Lung (tissue), 12 donors: ENCODE results near the gene FBN2. TPM values are rescaled to one million over a fixed set of nuclear protein-coding genes. Genes with fewer than 3 reads are reported as not detected.

ENCODE experiments used
- ATAC-seq: fragments of 200-7000 bp; cut with Tn5 transposase; one replicate; pipeline ENCODE4 v1.9.1; 2020; ENCODE audit warnings: moderate number of reproducible peaks; ENCODE audit not compliant: insufficient read depth, low FRiP score
- DNase-seq, 3 donors: peaks; one replicate each; pipeline ENCODE4 v3.0.0-alpha.2; 2013 to 2017
- H3K27ac ChIP-seq, 2 donors: one replicate each; pipeline ENCODE4 v1.5.1; 2013; ENCODE audit warnings: mild to moderate bottlenecking in 2 of 2, moderate library complexity in 2 of 2, control low read depth in 1 of 2, inconsistent platforms in 1 of 2, low read depth in 1 of 2, low read length in 1 of 2
- H3K27me3 ChIP-seq, 3 donors: one replicate each; pipeline ENCODE4 v1.5.1; 2013; ENCODE audit warnings: low read length in 2 of 3; ENCODE audit not compliant: control insufficient read depth in 3 of 3, insufficient read depth in 3 of 3
- H3K36me3 ChIP-seq, 4 donors: one replicate each; pipeline ENCODE4 v1.5.1; 2013; ENCODE audit warnings: low read length in 4 of 4, mild to moderate bottlenecking in 1 of 4, moderate library complexity in 1 of 4; ENCODE audit not compliant: control insufficient read depth in 4 of 4, insufficient read depth in 4 of 4
- H3K4me1 ChIP-seq, 5 donors: one replicate each; pipeline ENCODE4 v1.5.1; 2013; ENCODE audit warnings: low read length in 5 of 5, mild to moderate bottlenecking in 2 of 5, moderate library complexity in 1 of 5; ENCODE audit not compliant: control insufficient read depth in 5 of 5, insufficient read depth in 5 of 5
- H3K4me3 ChIP-seq: one replicate; pipeline ENCODE4 v1.5.1; 2013; ENCODE audit warnings: mild to moderate bottlenecking, control low read depth, moderate library complexity
- H3K9ac ChIP-seq, 2 donors: one replicate each; pipeline ENCODE4 v1.5.1; 2013; ENCODE audit warnings: low read length in 2 of 2, control low read depth in 1 of 2; ENCODE audit not compliant: insufficient read depth in 1 of 2
- H3K9me3 ChIP-seq, 4 donors: one replicate each; pipeline ENCODE4 v1.5.1; 2013; ENCODE audit warnings: low read length in 3 of 4, mild to moderate bottlenecking in 1 of 4, moderate library complexity in 1 of 4; ENCODE audit not compliant: control insufficient read depth in 4 of 4, insufficient read depth in 3 of 4
- WGBS, 2 donors: extraction: QIAGEN DNeasy Blood & Tissue Kit; methylation state at CpG; one replicate each; pipeline ENCODE4 v1.1.7; 2013; 5-methylcytosine and 5-hydroxymethylcytosine counted together
- polyA plus RNA-seq, 2 donors: library from polyadenylated mRNA; stranded (reverse); fragments of 200-250 nt; gene quantifications; one replicate each; pipeline ENCODE4 v1.2.1, GENCODE V29; 2013
- total RNA-seq, 2 donors: library from RNA; depleted of rRNA in 1 of 2; stranded (reverse); fragments of >200 nt in 1 of 2; gene quantifications; one replicate each; pipeline ENCODE4 v1.2.1, GENCODE V29; 2014 to 2021
- TF ChIP-seq, protein P1 (sequence below): IDR thresholded peaks from 2 replicates; pipeline ENCODE4 v1.5.1; 2012; ENCODE audit warnings: mild to moderate bottlenecking; ENCODE audit errors: control extremely low read depth, extremely low read depth
- donor health status: control.
- donor health status: control.
- donor health status: Bipolar disorder and iron deficiency.
- donor health status: healthy.
- donor health status: DM: yes; HTN: yes; CAD: no.

The FBN2 gene
- total and polyA plus RNA-seq, 4 donors, result 0.06 to 13.1 (median 1.1) TPM

DNA sequence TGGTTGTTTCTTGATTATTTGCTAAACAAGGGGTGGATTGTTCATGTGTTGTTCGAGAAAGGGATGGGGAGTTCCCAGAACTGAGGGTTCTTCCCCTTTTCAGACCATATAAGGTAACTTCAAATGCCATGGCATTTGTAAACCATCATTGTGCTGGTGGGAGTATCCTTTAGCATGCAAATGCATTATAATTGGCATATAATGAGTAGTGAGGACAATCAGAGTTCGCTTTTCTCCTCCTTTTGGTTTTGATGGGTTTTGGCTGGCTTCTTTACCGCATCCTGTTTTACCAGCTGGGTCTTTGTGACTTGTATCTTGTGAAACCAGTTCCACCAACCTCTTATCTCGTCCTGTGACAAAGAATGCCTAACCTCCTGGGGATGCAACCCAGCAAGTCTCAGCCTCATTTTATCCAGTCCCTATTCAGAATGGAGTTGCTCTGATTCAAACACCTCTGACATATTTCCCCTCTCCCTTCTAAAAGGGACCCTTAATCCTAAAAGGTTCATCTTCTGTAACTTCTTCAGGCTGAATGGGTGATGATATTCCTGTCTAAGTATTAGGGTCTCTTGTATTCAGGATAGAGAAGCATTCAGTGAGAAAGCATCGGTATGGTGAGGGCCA is 8.7 kb upstream of the FBN2 start:
- 74 to 81% methylated on average over 5 of the region's 5 CpGs for WGBS, 2 donors
- Histone ChIP-seq H3K4me3 (no peak overlapping the region), H3K9ac (no peak overlapping the region), H3K4me1 (no peaks in the 10 kb centered on the region), H3K9me3 (peaks cover 0 to 12% (median 3%) of the 10 kb centered on the region in 4 donors), H3K27ac (no peak overlapping the region), H3K27me3 (no peaks in the 10 kb centered on the region), H3K36me3 (no peaks in the 10 kb centered on the region)
- DNase-seq (no peak), ATAC-seq (no peak)
- TF ChIP-seq, protein P1, sequence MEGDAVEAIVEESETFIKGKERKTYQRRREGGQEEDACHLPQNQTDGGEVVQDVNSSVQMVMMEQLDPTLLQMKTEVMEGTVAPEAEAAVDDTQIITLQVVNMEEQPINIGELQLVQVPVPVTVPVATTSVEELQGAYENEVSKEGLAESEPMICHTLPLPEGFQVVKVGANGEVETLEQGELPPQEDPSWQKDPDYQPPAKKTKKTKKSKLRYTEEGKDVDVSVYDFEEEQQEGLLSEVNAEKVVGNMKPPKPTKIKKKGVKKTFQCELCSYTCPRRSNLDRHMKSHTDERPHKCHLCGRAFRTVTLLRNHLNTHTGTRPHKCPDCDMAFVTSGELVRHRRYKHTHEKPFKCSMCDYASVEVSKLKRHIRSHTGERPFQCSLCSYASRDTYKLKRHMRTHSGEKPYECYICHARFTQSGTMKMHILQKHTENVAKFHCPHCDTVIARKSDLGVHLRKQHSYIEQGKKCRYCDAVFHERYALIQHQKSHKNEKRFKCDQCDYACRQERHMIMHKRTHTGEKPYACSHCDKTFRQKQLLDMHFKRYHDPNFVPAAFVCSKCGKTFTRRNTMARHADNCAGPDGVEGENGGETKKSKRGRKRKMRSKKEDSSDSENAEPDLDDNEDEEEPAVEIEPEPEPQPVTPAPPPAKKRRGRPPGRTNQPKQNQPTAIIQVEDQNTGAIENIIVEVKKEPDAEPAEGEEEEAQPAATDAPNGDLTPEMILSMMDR, result no peak

DNA sequence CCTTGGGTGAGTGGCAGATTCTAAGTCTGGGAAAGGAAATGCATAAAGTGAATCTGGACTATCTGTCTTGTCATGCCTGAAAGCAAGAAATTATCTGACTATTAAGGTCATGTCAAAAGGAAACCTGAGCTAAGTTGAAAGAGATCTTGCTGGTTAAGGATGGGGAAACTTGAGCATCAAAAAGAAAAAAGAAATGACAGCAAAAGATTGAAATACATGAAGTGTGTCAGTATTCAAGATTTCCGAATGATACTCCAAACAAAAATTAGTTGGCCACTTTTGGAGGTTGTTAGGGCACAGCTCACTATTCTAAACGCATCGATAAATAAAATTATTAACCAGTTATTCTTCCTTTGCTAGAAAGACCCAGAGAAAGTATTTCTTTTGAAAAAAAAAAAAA is 3.3 kb upstream of the FBN2 start:
- Histone ChIP-seq H3K27ac (no peak overlapping the region), H3K9ac (no peak overlapping the region), H3K4me1 (peaks cover 0 to 12% (median 0%) of the 10 kb centered on the region in 5 donors), H3K4me3 (no peak overlapping the region), H3K36me3 (no peaks in the 10 kb centered on the region), H3K9me3 (peaks cover 0 to 7% (median 1%) of the 10 kb centered on the region in 4 donors), H3K27me3 (peaks cover 0 to 8% (median 4%) of the 10 kb centered on the region in 3 donors)
- DNase-seq (no peak), ATAC-seq (no peak)
- TF ChIP-seq, protein P1, result no peak
- WGBS, 2 donors, result 93 to 95% methylated on average over 3 of the region's 3 CpGs

DNA sequence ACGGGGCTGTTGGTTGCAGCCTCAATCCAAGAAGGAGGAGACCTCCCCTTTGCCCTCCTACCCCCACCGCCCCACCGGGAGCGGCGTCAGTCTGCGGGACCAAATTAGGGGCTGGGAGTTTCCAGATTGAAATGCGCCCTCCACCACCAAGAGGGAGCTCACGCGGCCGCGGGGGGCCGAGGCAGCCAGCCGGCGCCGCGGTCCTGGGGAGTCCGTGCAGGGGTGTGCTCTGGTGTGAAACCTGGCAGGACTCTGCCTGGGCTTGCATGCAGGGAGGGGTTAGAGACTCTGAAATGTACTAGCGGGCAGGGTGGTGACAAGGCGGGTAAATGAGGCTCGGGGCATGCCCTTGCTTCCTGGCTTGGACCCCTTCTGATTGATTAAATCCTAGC is 989 bp upstream of the FBN2 start:
- peak overlapping the region in 1 of 2 donors; percentile 2 for H3K9ac ChIP-seq
- 1 to 4% methylated on average over 20 of the region's 20 CpGs for WGBS, 2 donors
- DNase-seq (peak in 2 of 3 donors; percentile 59 to 62), ATAC-seq (no peak)
- H3K27me3 ChIP-seq, result peaks cover 4 to 12% (median 7%) of the 10 kb centered on the region in 3 donors
- H3K4me1 ChIP-seq, result peaks cover 0 to 12% (median 4%) of the 10 kb centered on the region in 5 donors
- TF ChIP-seq, protein P1, result no peak
- H3K36me3 ChIP-seq, result no peaks in the 10 kb centered on the region
- H3K9me3 ChIP-seq, result peaks cover 0 to 9% (median 0%) of the 10 kb centered on the region in 4 donors
- H3K27ac ChIP-seq, result peak overlapping the region in 1 of 2 donors; percentile 82
- H3K4me3 ChIP-seq, result no peak overlapping the region
